ENCODE results near the gene CADPS.

GRCh38 chr3:62404321-62404720 is 470.9 kb downstream of the CADPS start:
- TF ChIP-seq PATZ1 (CRISPR knock-in tag; IDR thresholded peaks at IDR 0.05; ENCODE audit: borderline replicate concordance) (no peak), RARB (CRISPR knock-in tag; IDR thresholded peaks at IDR 0.05) (no peak), ZNF8 (CRISPR knock-in tag; IDR thresholded peaks at IDR 0.05) (no peak), POU6F1 (CRISPR knock-in tag; IDR thresholded peaks at IDR 0.05; ENCODE audit: borderline replicate concordance, low read depth) (no peak), ZFP30 (CRISPR knock-in tag; IDR thresholded peaks at IDR 0.05) (no peak), SNAI2 (CRISPR knock-in tag; IDR thresholded peaks at IDR 0.05) (no peak), ZNF70 (CRISPR knock-in tag; IDR thresholded peaks at IDR 0.05) (no peak), ZC3H10 (CRISPR knock-in tag; IDR thresholded peaks at IDR 0.05) (no peak)
